ENCODE measurements around the gene CALML6. TPM values are rescaled to one million over a fixed set of nuclear protein-coding genes. Genes with fewer than 3 reads are reported as not detected.
A peak's percentile ranks its signal among the peaks of the same experiment; 100 is the strongest.

The CALML6 gene
- under 1 TPM in 1 of 2 experiments, not detected in 1; 0.45 TPM for total RNA-seq

- Mint-ChIP-seq H3K9me3 (ENCODE audit: low read depth) (no peaks in the 10 kb centered on the region), H3K4me1 (peaks cover 10% of the 10 kb centered on the region), H3K27me3 (peaks cover 9% of the 10 kb centered on the region), H3K36me3 (no peaks in the 10 kb centered on the region), H3K4me3 (no peak within 1 kb of the TSS), H3K27ac (no peak within 1 kb of the TSS)
- CTCF ChIA-PET, result interaction anchor here (1.3 kb wide), 1 partner anchor 130 kb away, joined by 3 read pairs; no protein-coding TSS in a partner anchor
- no peak for ATAC-seq
- no peak for DNase-seq
Measured at GRCh38 chr1:1914971-1915692, at the start of gene CALML6. CALML6 (plus strand) TSS chr1:1915260; CDS start chr1:1915281, 21 bp downstream.

- Mint-ChIP-seq H3K27me3 (no peaks in the 10 kb centered on the region), H3K9me3 (ENCODE audit: low read depth) (no peaks in the 10 kb centered on the region), H3K4me1 (peaks cover 39% of the 10 kb centered on the region), H3K36me3 (peaks cover 42% of the 10 kb centered on the region), H3K4me3 (no peak overlapping the region), H3K27ac (no peak overlapping the region)
- CTCF ChIA-PET, result interaction anchor here (1.1 to 1.5 kb wide), 2 partner anchors 39 kb away, joined by 3 to 5 read pairs; no protein-coding TSS in a partner anchor
- no peak for ATAC-seq
- DNase-seq, result no peak
Measured at GRCh38 chr1:1867164-1867563, 47.9 kb upstream of the CALML6 start.

GRCh38 chr1:1869469-1869868, 45.6 kb upstream of the CALML6 start:
- no peak for DNase-seq
- H3K27me3 Mint-ChIP-seq, result no peaks in the 10 kb centered on the region
- CTCF ChIA-PET, result interaction anchor here (1.8 kb wide), 1 partner anchor 19 kb away, joined by 6 read pairs; no protein-coding TSS in a partner anchor
- ATAC-seq, result no peak
- H3K27ac Mint-ChIP-seq, result no peak overlapping the region
- peaks cover 47% of the 10 kb centered on the region for H3K36me3 Mint-ChIP-seq
- no peak overlapping the region for H3K4me3 Mint-ChIP-seq
- peaks cover 33% of the 10 kb centered on the region for H3K4me1 Mint-ChIP-seq
- no peaks in the 10 kb centered on the region for H3K9me3 Mint-ChIP-seq (ENCODE audit: low read depth)

- ATAC-seq (no peak), DNase-seq (no peak)
- H3K4me1 Mint-ChIP-seq, result peaks cover 38% of the 10 kb centered on the region
- no peak overlapping the region for H3K27ac Mint-ChIP-seq
- H3K27me3 Mint-ChIP-seq, result no peaks in the 10 kb centered on the region
- no peak overlapping the region for H3K4me3 Mint-ChIP-seq
- H3K36me3 Mint-ChIP-seq, result peaks cover 56% of the 10 kb centered on the region
- CTCF ChIA-PET, result no interaction called here
- no peaks in the 10 kb centered on the region for H3K9me3 Mint-ChIP-seq (ENCODE audit: low read depth)
Measured at GRCh38 chr1:1872329-1872994, 42.6 kb upstream of the CALML6 start.

- no peak overlapping the region for H3K27ac Mint-ChIP-seq
- no peaks in the 10 kb centered on the region for H3K27me3 Mint-ChIP-seq
- peaks cover 59% of the 10 kb centered on the region for H3K36me3 Mint-ChIP-seq
- CTCF ChIA-PET, result no interaction called here
- ATAC-seq, result no peak
- no peak overlapping the region for H3K4me3 Mint-ChIP-seq
- H3K9me3 Mint-ChIP-seq (ENCODE audit: low read depth), result no peaks in the 10 kb centered on the region
- DNase-seq, result no peak
- peaks cover 45% of the 10 kb centered on the region for H3K4me1 Mint-ChIP-seq
Measured at GRCh38 chr1:1873186-1873585, 41.9 kb upstream of the CALML6 start.

GRCh38 chr1:1874901-1875300, 40.2 kb upstream of the CALML6 start:
- Mint-ChIP-seq H3K27me3 (no peaks in the 10 kb centered on the region), H3K9me3 (ENCODE audit: low read depth) (no peaks in the 10 kb centered on the region), H3K36me3 (peaks cover 60% of the 10 kb centered on the region), H3K27ac (peak overlapping the region; percentile 5), H3K4me1 (peaks cover 53% of the 10 kb centered on the region), H3K4me3 (no peak overlapping the region)
- DNase-seq (no peak), ATAC-seq (no peak)
- CTCF ChIA-PET, result interaction anchor here (1.0 to 1.2 kb wide), 3 partner anchors 17 to 34 kb away, joined by 3 to 4 read pairs (median 3); no protein-coding TSS in a partner anchor

GRCh38 chr1:1875932-1876331, 39.1 kb upstream of the CALML6 start:
- peak; percentile 84 for ATAC-seq
- H3K36me3 Mint-ChIP-seq, result peaks cover 59% of the 10 kb centered on the region
- H3K4me3 Mint-ChIP-seq, result peak overlapping the region; percentile 24
- peak overlapping the region; percentile 86 for H3K27ac Mint-ChIP-seq
- peak; percentile 71 for DNase-seq
- CTCF ChIA-PET, result interaction anchor here (1.1 to 1.2 kb wide), 3 partner anchors 33 to 82 kb away, joined by 3 to 4 read pairs (median 3); no protein-coding TSS in a partner anchor
- no peaks in the 10 kb centered on the region for H3K9me3 Mint-ChIP-seq (ENCODE audit: low read depth)
- H3K27me3 Mint-ChIP-seq, result no peaks in the 10 kb centered on the region
- H3K4me1 Mint-ChIP-seq, result peaks cover 55% of the 10 kb centered on the region

- H3K9me3 Mint-ChIP-seq (ENCODE audit: low read depth), result no peaks in the 10 kb centered on the region
- CTCF ChIA-PET, result interaction anchor here (1.1 to 1.2 kb wide), 2 partner anchors 47 to 83 kb away, joined by 3 read pairs; no protein-coding TSS in a partner anchor
- no peak for DNase-seq
- H3K27me3 Mint-ChIP-seq, result no peaks in the 10 kb centered on the region
- peaks cover 57% of the 10 kb centered on the region for H3K4me1 Mint-ChIP-seq
- peaks cover 56% of the 10 kb centered on the region for H3K36me3 Mint-ChIP-seq
- peak overlapping the region; percentile 86 for H3K27ac Mint-ChIP-seq
- no peak for ATAC-seq
- peak overlapping the region; percentile 24 for H3K4me3 Mint-ChIP-seq
Measured at GRCh38 chr1:1876335-1876930, 38.6 kb upstream of the CALML6 start.

GRCh38 chr1:1877865-1878436, 37.1 kb upstream of the CALML6 start:
- H3K4me3 Mint-ChIP-seq, result no peak overlapping the region
- H3K36me3 Mint-ChIP-seq, result peaks cover 46% of the 10 kb centered on the region
- H3K27me3 Mint-ChIP-seq, result no peaks in the 10 kb centered on the region
- ATAC-seq (no peak), DNase-seq (no peak)
- CTCF ChIA-PET, result interaction anchor here (0.9 to 1.3 kb wide), 3 partner anchors 8 to 166 kb away, joined by 3 to 4 read pairs (median 3); no protein-coding TSS in a partner anchor
- peak overlapping the region; percentile 32 for H3K27ac Mint-ChIP-seq
- peaks cover 54% of the 10 kb centered on the region for H3K4me1 Mint-ChIP-seq
- no peaks in the 10 kb centered on the region for H3K9me3 Mint-ChIP-seq (ENCODE audit: low read depth)

- CTCF ChIA-PET, result interaction anchor here (2.4 kb wide), 1 partner anchor 26 kb away, joined by 10 read pairs; no protein-coding TSS in a partner anchor
- ATAC-seq (no peak), DNase-seq (no peak)
- H3K9me3 Mint-ChIP-seq (ENCODE audit: low read depth), result no peaks in the 10 kb centered on the region
- no peak overlapping the region for H3K4me3 Mint-ChIP-seq
- H3K27me3 Mint-ChIP-seq, result no peaks in the 10 kb centered on the region
- H3K36me3 Mint-ChIP-seq, result peaks cover 35% of the 10 kb centered on the region
- H3K4me1 Mint-ChIP-seq, result peaks cover 56% of the 10 kb centered on the region
- no peak overlapping the region for H3K27ac Mint-ChIP-seq
Measured at GRCh38 chr1:1879942-1880341, 35.1 kb upstream of the CALML6 start.

- Mint-ChIP-seq H3K4me1 (peaks cover 51% of the 10 kb centered on the region), H3K9me3 (ENCODE audit: low read depth) (no peaks in the 10 kb centered on the region), H3K27ac (no peak overlapping the region), H3K36me3 (peaks cover 27% of the 10 kb centered on the region), H3K4me3 (no peak overlapping the region), H3K27me3 (no peaks in the 10 kb centered on the region)
- ATAC-seq, result no peak
- CTCF ChIA-PET, result interaction anchor here (2.4 kb wide), 1 partner anchor 25 kb away, joined by 10 read pairs; no protein-coding TSS in a partner anchor
- no peak for DNase-seq
Measured at GRCh38 chr1:1880617-1881312, 34.3 kb upstream of the CALML6 start.

- peaks cover 46% of the 10 kb centered on the region for H3K4me1 Mint-ChIP-seq
- CTCF ChIA-PET, result interaction anchor here (2.4 kb wide), 1 partner anchor 24 kb away, joined by 10 read pairs; no protein-coding TSS in a partner anchor
- peaks cover 23% of the 10 kb centered on the region for H3K36me3 Mint-ChIP-seq
- no peaks in the 10 kb centered on the region for H3K9me3 Mint-ChIP-seq (ENCODE audit: low read depth)
- ATAC-seq, result no peak
- H3K4me3 Mint-ChIP-seq, result no peak overlapping the region
- H3K27me3 Mint-ChIP-seq, result no peaks in the 10 kb centered on the region
- H3K27ac Mint-ChIP-seq, result peak overlapping the region; percentile 63
- no peak for DNase-seq
Measured at GRCh38 chr1:1881727-1882126, 33.3 kb upstream of the CALML6 start.
